GM19463 (cell line): ENCODE results near the gene TAT.
"Not testable (repeated sequence)": the region's sequence is repeated elsewhere in the genome, so short reads cannot be mapped to it uniquely, and the experiment has no call there.

Source experiments
- ATAC-seq: cut with Tn5 transposase; IDR thresholded peaks from one replicate; pipeline ENCODE4 v1.9.1; 2021; ENCODE audit warnings: mild to moderate bottlenecking, moderate library complexity; ENCODE audit not compliant: unreplicated experiment

TAT gene

GRCh38 chr16:71585318-71585703 is 8.4 kb upstream of the TAT start:
- no peak for ATAC-seq

GRCh38 chr16:71584543-71585317 is 7.8 kb upstream of the TAT start:
- no peak for ATAC-seq

- not testable (repeated sequence) for ATAC-seq
Observed at GRCh38 chr16:71582553-71582848, 5.6 kb upstream of the TAT start.

GRCh38 chr16:71574702-71575101 is 2.2 kb downstream of the TAT start:
- no peak for ATAC-seq

- ATAC-seq = no peak
Observed at GRCh38 chr16:71573387-71574094, 3.4 kb downstream of the TAT start.

GRCh38 chr16:71572497-71573116 is 4.3 kb downstream of the TAT start:
- ATAC-seq = no peak

- ATAC-seq = no peak
Observed at GRCh38 chr16:71570144-71570543, 6.7 kb downstream of the TAT start.

- no peak for ATAC-seq
Observed at GRCh38 chr16:71569621-71570020, 7.3 kb downstream of the TAT start.

- no peak for ATAC-seq
Observed at GRCh38 chr16:71568551-71568950, 8.3 kb downstream of the TAT start.

GRCh38 chr16:71567931-71568330 is 9.0 kb downstream of the TAT start:
- no peak for ATAC-seq

GRCh38 chr16:71565812-71566700 is 10.8 kb downstream of the TAT start:
- no peak for ATAC-seq

- ATAC-seq = no peak
Observed at GRCh38 chr16:71564335-71564967, 12.4 kb downstream of the TAT start.

GRCh38 chr16:71562552-71562951 is 14.3 kb downstream of the TAT start:
- ATAC-seq = no peak

- not testable (repeated sequence) for ATAC-seq
Observed at GRCh38 chr16:71561886-71562285, 15.0 kb downstream of the TAT start.

- no peak for ATAC-seq
Observed at GRCh38 chr16:71559855-71560254, 17.0 kb downstream of the TAT start.

- ATAC-seq = no peak
Observed at GRCh38 chr16:71557954-71558582, 18.8 kb downstream of the TAT start.

GRCh38 chr16:71557299-71557698 is 19.6 kb downstream of the TAT start:
- ATAC-seq = no peak

GRCh38 chr16:71555230-71555891 is 21.5 kb downstream of the TAT start:
- no peak for ATAC-seq

GRCh38 chr16:71552698-71553503 is 24.0 kb downstream of the TAT start:
- ATAC-seq = no peak
